ENCODE data around the gene ADAT3. TPM values are rescaled to one million over a fixed set of nuclear protein-coding genes. Genes with fewer than 3 reads are reported as not detected.
A peak's percentile ranks its signal among the peaks of the same experiment; 100 is the strongest.

Gene ADAT3
- total RNA-seq, 1 experiment from 2014 or later: 12.6 TPM

GRCh38 chr19:1861599-1862031 lies 43.6 kb upstream of the ADAT3 start:
- Mint-ChIP-seq H3K27ac (ENCODE audit: unreplicated experiment) (peak overlapping the region; percentile 35), H3K27me3 (ENCODE audit: insufficient read depth, unreplicated experiment) (no peaks in the 10 kb centered on the region)
- BruUV-seq (replicated peaks): no TSS peak

GRCh38 chr19:1862068-1862423 lies 43.2 kb upstream of the ADAT3 start:
- Mint-ChIP-seq H3K27me3 (ENCODE audit: insufficient read depth, unreplicated experiment) (no peaks in the 10 kb centered on the region), H3K36me3 (ENCODE audit: insufficient read depth, unreplicated experiment) (peaks cover 14% of the 10 kb centered on the region), H3K9me3 (ENCODE audit: unreplicated experiment) (no peaks in the 10 kb centered on the region), H3K4me1 (ENCODE audit: low read depth, unreplicated experiment) (peaks cover 5% of the 10 kb centered on the region), H3K27ac (ENCODE audit: unreplicated experiment) (peak overlapping the region; percentile 35), H3K4me3 (ENCODE audit: unreplicated experiment) (peak overlapping the region; percentile 73)
- BruUV-seq (replicated peaks): no TSS peak
- intact Hi-C loops (cut with micrococcal nuclease; ENCODE audit: unreplicated experiment): no loop called here
- H3K36me3 ChIP-seq (ENCODE audit: control insufficient read depth, insufficient read depth, low read length): no peaks in the 10 kb centered on the region
- peaks cover 45% of the 10 kb centered on the region for H3K4me1 ChIP-seq
- H3K4me3 ChIP-seq (ENCODE audit: low read depth, low read length): peak overlapping the region; percentile 89
- ChIA-PET POLR2A (no interaction called here), CTCF (no interaction called here)
- no peak for TF ChIP-seq CTCF (IDR thresholded peaks at IDR 0.05; ENCODE audit: insufficient read depth in 1 of 2, low read depth in 1 of 2, low read length in 1 of 2, severe bottlenecking in 1 of 2, unreplicated experiment in 1 of 2)
- DNase-seq: no peak
- H3K9me3 ChIP-seq: no peaks in the 10 kb centered on the region
- H3K27me3 ChIP-seq (replicated peaks; ENCODE audit: control insufficient read depth, insufficient read depth, low read length): no peaks in the 10 kb centered on the region

More at GRCh38 chr19:1861599-1862031, 43.6 kb upstream of the ADAT3 start:
- peak overlapping the region; percentile 73 for H3K4me3 Mint-ChIP-seq (ENCODE audit: unreplicated experiment)
- Histone ChIP-seq H3K36me3 (ENCODE audit: control insufficient read depth, insufficient read depth, low read length) (no peaks in the 10 kb centered on the region), H3K4me1 (peaks cover 45% of the 10 kb centered on the region), H3K9me3 (no peaks in the 10 kb centered on the region), H3K4me3 (ENCODE audit: low read depth, low read length) (peak overlapping the region; percentile 89), H3K27me3 (replicated peaks; ENCODE audit: control insufficient read depth, insufficient read depth, low read length) (no peaks in the 10 kb centered on the region)
- intact Hi-C loops (cut with micrococcal nuclease; ENCODE audit: unreplicated experiment): no loop called here
- no peak for DNase-seq
- no peaks in the 10 kb centered on the region for H3K9me3 Mint-ChIP-seq (ENCODE audit: unreplicated experiment)
- H3K36me3 Mint-ChIP-seq (ENCODE audit: insufficient read depth, unreplicated experiment): peaks cover 14% of the 10 kb centered on the region
- ChIA-PET CTCF (no interaction called here), POLR2A (no interaction called here)
- H3K4me1 Mint-ChIP-seq (ENCODE audit: low read depth, unreplicated experiment): peaks cover 5% of the 10 kb centered on the region
- TF ChIP-seq CTCF (IDR thresholded peaks at IDR 0.05; ENCODE audit: insufficient read depth in 1 of 2, low read depth in 1 of 2, low read length in 1 of 2, severe bottlenecking in 1 of 2, unreplicated experiment in 1 of 2): no peak

- Mint-ChIP-seq H3K9me3 (ENCODE audit: unreplicated experiment) (no peaks in the 10 kb centered on the region), H3K27me3 (ENCODE audit: insufficient read depth, unreplicated experiment) (no peaks in the 10 kb centered on the region), H3K36me3 (ENCODE audit: insufficient read depth, unreplicated experiment) (peaks cover 14% of the 10 kb centered on the region), H3K4me1 (ENCODE audit: low read depth, unreplicated experiment) (peaks cover 5% of the 10 kb centered on the region), H3K27ac (ENCODE audit: unreplicated experiment) (peak overlapping the region; percentile 35), H3K4me3 (ENCODE audit: unreplicated experiment) (peak overlapping the region; percentile 73)
- ChIA-PET CTCF (no interaction called here), POLR2A (no interaction called here)
- Histone ChIP-seq H3K36me3 (ENCODE audit: control insufficient read depth, insufficient read depth, low read length) (no peaks in the 10 kb centered on the region), H3K4me3 (ENCODE audit: low read depth, low read length) (peak overlapping the region; percentile 89), H3K9me3 (no peaks in the 10 kb centered on the region), H3K27me3 (replicated peaks; ENCODE audit: control insufficient read depth, insufficient read depth, low read length) (no peaks in the 10 kb centered on the region), H3K4me1 (peaks cover 39% of the 10 kb centered on the region)
- DNase-seq: peak in 1 of 2 experiments; percentile 57
- no peak for TF ChIP-seq CTCF (IDR thresholded peaks at IDR 0.05; ENCODE audit: insufficient read depth in 1 of 2, low read depth in 1 of 2, low read length in 1 of 2, severe bottlenecking in 1 of 2, unreplicated experiment in 1 of 2)
- TSS peak; percentile 70 for BruUV-seq (replicated peaks)
- intact Hi-C loops (cut with micrococcal nuclease; ENCODE audit: unreplicated experiment): no loop called here
Measured at GRCh38 chr19:1862424-1863327, 42.5 kb upstream of the ADAT3 start.

Data from Caco-2 (cell line).